NT2/D1 (cell line): ENCODE data around the gene BOLA1.

ENCODE experiments used
- SUZ12 ChIP-seq: IDR thresholded peaks from 2 replicates; pipeline ENCODE4 v1.6.1; 2011; ENCODE audit not compliant: insufficient read length, insufficient read depth; ENCODE audit errors: extremely low read depth
- ZNF274 ChIP-seq: IDR thresholded peaks from 2 replicates; pipeline ENCODE4 v1.6.1; 2011; ENCODE audit warnings: mild to moderate bottlenecking, low read depth, low read length

DNA sequence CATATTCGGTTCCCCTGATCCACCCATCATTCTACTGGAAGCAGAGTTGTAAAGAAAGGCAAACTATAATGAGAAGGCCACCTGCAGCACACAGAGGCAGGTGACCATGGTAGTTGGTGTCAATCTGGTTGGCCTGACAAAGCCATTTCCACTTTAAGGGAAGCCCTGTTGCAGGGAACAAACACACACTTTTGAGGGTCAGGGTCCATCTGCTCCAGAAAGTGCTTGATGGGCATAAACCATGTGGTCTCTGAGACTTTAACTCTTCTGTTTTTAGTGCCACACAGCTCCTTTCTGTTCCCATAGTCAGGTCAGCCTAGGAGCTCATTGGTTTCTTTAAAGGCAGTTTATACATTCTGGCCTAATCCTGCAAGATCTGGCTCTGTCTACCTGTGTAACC lies 17.5 kb upstream of the BOLA1 start:
- TF ChIP-seq ZNF274 (no peak), SUZ12 (no peak)
